Gastroesophageal sphincter (tissue), 4 donors: ENCODE data around the gene DDX51. TPM values are rescaled to one million over a fixed set of nuclear protein-coding genes. Genes with fewer than 3 reads are reported as not detected.

Source experiments
- ATAC-seq: fragments of 150-250 bp; one replicate; pipeline ENCODE4 v1.9.1; 2016; ENCODE audit warnings: mild to moderate bottlenecking, moderate library complexity
- H3K27ac ChIP-seq, 4 donors: fragments of 200-600 bp; sonication (generic) in 3 of 4; 1 replicate in 3 of 4; 2 replicates in 1 of 4; pipeline ENCODE4 v1.5.1; 2016 to 2019
- H3K27me3 ChIP-seq: fragments of 200-600 bp; sonication (generic); one replicate; pipeline ENCODE4 v1.5.1; 2019
- H3K36me3 ChIP-seq, 2 donors: fragments of 200-600 bp; sonication (generic); one replicate each; pipeline ENCODE4 v1.5.1; 2019; ENCODE audit warnings: control low read depth in 1 of 2
- H3K4me1 ChIP-seq, 3 donors: fragments of 200-600 bp; sonication (generic); 1 replicate in 2 of 3; 2 replicates in 1 of 3; pipeline ENCODE4 v1.5.1; 2016 to 2019; ENCODE audit warnings: control low read depth in 2 of 3
- H3K4me3 ChIP-seq, 2 donors: fragments of 200-600 bp; sonication (generic); one replicate each; pipeline ENCODE4 v1.5.1; 2019; ENCODE audit warnings: mild to moderate bottlenecking in 1 of 2, moderate library complexity in 1 of 2
- H3K9me3 ChIP-seq, 3 donors: fragments of 200-600 bp; sonication (generic); one replicate each; pipeline ENCODE4 v1.5.1; 2017 to 2019; ENCODE audit warnings: control low read depth in 2 of 3
- CTCF ChIP-seq, 4 experiments: fragments of 200-600 bp in 2 of 4; fragments of 450-650 bp in 2 of 4; sonication (generic) in 1 of 4; IDR thresholded peaks; one replicate each; pipeline ENCODE4 v1.5.1; 2017 to 2019; ENCODE audit warnings: antibody characterized with exemption in 4 of 4, mild to moderate bottlenecking in 2 of 4, moderate library complexity in 2 of 4
- EP300 ChIP-seq: sonication (generic); formaldehyde crosslinking; IDR thresholded peaks from one replicate; pipeline ENCODE4 v1.6.1; 2017; ENCODE audit warnings: antibody characterized with exemption, mild to moderate bottlenecking
- POLR2A ChIP-seq, 2 donors: fragments of 450-650 bp; IDR thresholded peaks; one replicate each; pipeline ENCODE4 v1.6.1; 2017; ENCODE audit warnings: antibody characterized with exemption in 2 of 2, mild to moderate bottlenecking in 2 of 2, moderate library complexity in 1 of 2
- POLR2AphosphoS5 ChIP-seq: sonication (generic); formaldehyde crosslinking; IDR thresholded peaks from one replicate; pipeline ENCODE4 v1.6.1; 2017; ENCODE audit warnings: antibody characterized with exemption
- WGBS, 2 donors: methylation state at CpG; one replicate each; pipeline ENCODE4 v1.1.5; 2018; ENCODE audit warnings: low coverage in 1 of 2; 5-methylcytosine and 5-hydroxymethylcytosine counted together
- total RNA-seq, 4 donors: library from RNA; depleted of rRNA; stranded (reverse); fragments of >200 nt; gene quantifications; one replicate each; pipeline ENCODE4 v1.1.0, GENCODE V29; 2016

DDX51 gene
- total RNA-seq, 4 donors from 2014 or later: 4.8 to 14.7 (median 11.7) TPM

- Histone ChIP-seq H3K27me3 (no peaks in the 10 kb centered on the region), H3K4me1 (peaks cover 0 to 38% (median 18%) of the 10 kb centered on the region in 3 donors), H3K36me3 (peaks cover 0 to 61% of the 10 kb centered on the region in 2 donors), H3K27ac (peak overlapping the region; percentile 72 to 94 (median 90)), H3K4me3 (peak overlapping the region; percentile 73 to 98), H3K9me3 (no peaks in the 10 kb centered on the region)
- no peak for ATAC-seq
- TF ChIP-seq POLR2AphosphoS5 (no peak), EP300 (no peak), POLR2A (IDR thresholded peaks at IDR 0.05) (no peak), CTCF (IDR thresholded peaks at IDR 0.05) (no peak)
- 0 to 40% methylated on average over 1 to 2 of the region's 17 CpGs for WGBS, 2 donors
Observed at GRCh38 chr12:132144810-132145168, 670 bp upstream of the DDX51 start.

GRCh38 chr12:132143336-132144071, 615 bp downstream of the DDX51 start:
- Histone ChIP-seq H3K27me3 (no peaks in the 10 kb centered on the region), H3K4me3 (peak overlapping the region; percentile 73 to 98), H3K9me3 (no peaks in the 10 kb centered on the region), H3K27ac (peak overlapping the region; percentile 27 to 94 (median 90)), H3K4me1 (peaks cover 0 to 38% (median 18%) of the 10 kb centered on the region in 3 donors), H3K36me3 (peaks cover 0 to 69% of the 10 kb centered on the region in 2 donors)
- ATAC-seq: no peak
- 10% methylated on average over 9 of the region's 82 CpGs; no CpG with 5 or more reads in 1 of the 2 donors for WGBS, 2 donors
- TF ChIP-seq CTCF (IDR thresholded peaks at IDR 0.05) (no peak), EP300 (no peak), POLR2AphosphoS5 (no peak), POLR2A (IDR thresholded peaks at IDR 0.05) (no peak)

- Histone ChIP-seq H3K9me3 (no peaks in the 10 kb centered on the region), H3K4me1 (peaks cover 0 to 38% (median 18%) of the 10 kb centered on the region in 3 donors), H3K4me3 (peak overlapping the region; percentile 73 to 98), H3K27ac (no peak overlapping the region), H3K36me3 (peaks cover 0 to 69% of the 10 kb centered on the region in 2 donors), H3K27me3 (no peaks in the 10 kb centered on the region)
- no peak for TF ChIP-seq CTCF (IDR thresholded peaks at IDR 0.05)
- no peak for TF ChIP-seq EP300
- TF ChIP-seq POLR2AphosphoS5: no peak
- no peak for TF ChIP-seq POLR2A (IDR thresholded peaks at IDR 0.05)
- ATAC-seq: no peak
- WGBS, 2 donors: 75% methylated on average over 19 of the region's 24 CpGs; no CpG with 5 or more reads in 1 of the 2 donors
Observed at GRCh38 chr12:132142679-132143335, 1.3 kb downstream of the DDX51 start.

GRCh38 chr12:132141976-132142678, 2.0 kb downstream of the DDX51 start:
- H3K4me1 ChIP-seq: peaks cover 0 to 38% (median 18%) of the 10 kb centered on the region in 3 donors
- no peaks in the 10 kb centered on the region for H3K27me3 ChIP-seq
- TF ChIP-seq POLR2AphosphoS5 (no peak), POLR2A (IDR thresholded peaks at IDR 0.05) (no peak), EP300 (no peak), CTCF (IDR thresholded peaks at IDR 0.05) (no peak)
- H3K36me3 ChIP-seq: peaks cover 0 to 62% of the 10 kb centered on the region in 2 donors
- H3K9me3 ChIP-seq: no peaks in the 10 kb centered on the region
- peak overlapping the region in 1 of 2 donors; percentile 98 for H3K4me3 ChIP-seq
- H3K27ac ChIP-seq: no peak overlapping the region
- WGBS, 2 donors: 97% methylated on average over 6 of the region's 22 CpGs; no CpG with 5 or more reads in 1 of the 2 donors
- no peak for ATAC-seq
